Heart left ventricle (tissue), 13 donors: ENCODE data around the gene RPAP3.

Source experiments
- CTCF ChIP-seq, 12 donors: fragments of 200-600 bp; sonication (generic) in 4 of 12; IDR thresholded peaks; one replicate each; pipeline versions ENCODE4 v1.5.0 to v1.8.0; 2018 to 2022; ENCODE audit warnings: antibody characterized with exemption in 12 of 12, mild to moderate bottlenecking in 5 of 12
- POLR2A ChIP-seq, 2 donors: fragments of 450-650 bp; IDR thresholded peaks; one replicate each; pipeline ENCODE4 v1.6.1; 2017; ENCODE audit warnings: antibody characterized with exemption in 2 of 2, mild to moderate bottlenecking in 2 of 2, moderate library complexity in 2 of 2
- donor health status: ischemic (EF 13 %, LVEDD 7.1; RV severe dilation, severe dysfunction).
- donor health status: DM: no; HTN: yes; CAD: no.
- donor health status: DM: no; HTN: no; CAD: no.
- donor health status: ischemic (EF 25% LVEDD 6.9; RV normal size, moderate dysfunction).
- donor health status: ischemic (EF 25% LVEDD 5.7; RV mildly dilated, moderate dysfunction).
- donor health status: ischemic (EF 35%, LVEDD 5.7; RV mildly dilated, moderate dysfunction).
- donor health status: nonischemic (EF 11% LVEDD 7.7; RV severe dilation, severe dysfunction).
- donor health status: DM: yes; HTN: yes; CAD: no.
- donor health status: PGD.
- donor health status: ischemic (EF 29% LVEDD 5.4; RV normal size, mild dysfunction).
- donor health status: nonischemic (EF 23%, LVEDD 6.1; RV moderate dilation, normal function).

- TF ChIP-seq CTCF (IDR thresholded peaks at IDR 0.05) (no peak), POLR2A (IDR thresholded peaks at IDR 0.05) (no peak)
Observed at GRCh38 chr12:47711448-47711847, 5.6 kb upstream of the RPAP3 start.
